ENCODE results near the gene TAOK3.
"Not testable (repeated sequence)": the region's sequence is repeated elsewhere in the genome, so short reads cannot be mapped to it uniquely, and the experiment has no call there.

Gene TAOK3

DNA sequence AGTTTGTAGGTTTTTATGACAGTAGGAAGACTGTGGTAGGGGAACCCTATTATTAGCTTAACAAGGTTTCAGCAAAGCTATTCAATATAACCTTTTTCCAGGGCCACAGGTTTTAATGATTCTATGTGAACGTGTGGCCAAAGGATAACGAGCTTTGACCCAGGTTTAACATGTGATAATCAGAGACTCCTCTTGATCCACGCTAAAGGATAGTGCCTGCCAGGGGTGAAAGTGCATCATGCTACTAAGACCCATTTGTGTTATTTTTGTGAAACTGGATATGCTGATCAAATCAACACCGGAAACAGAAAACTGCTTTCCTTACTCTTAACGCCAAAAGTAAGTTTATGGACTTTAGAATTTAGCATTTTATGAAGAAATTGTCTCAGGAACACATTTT lies 909 bp upstream of the TAOK3 start:
- DNase-seq (ENCODE audit: low read depth), result no peak

DNA sequence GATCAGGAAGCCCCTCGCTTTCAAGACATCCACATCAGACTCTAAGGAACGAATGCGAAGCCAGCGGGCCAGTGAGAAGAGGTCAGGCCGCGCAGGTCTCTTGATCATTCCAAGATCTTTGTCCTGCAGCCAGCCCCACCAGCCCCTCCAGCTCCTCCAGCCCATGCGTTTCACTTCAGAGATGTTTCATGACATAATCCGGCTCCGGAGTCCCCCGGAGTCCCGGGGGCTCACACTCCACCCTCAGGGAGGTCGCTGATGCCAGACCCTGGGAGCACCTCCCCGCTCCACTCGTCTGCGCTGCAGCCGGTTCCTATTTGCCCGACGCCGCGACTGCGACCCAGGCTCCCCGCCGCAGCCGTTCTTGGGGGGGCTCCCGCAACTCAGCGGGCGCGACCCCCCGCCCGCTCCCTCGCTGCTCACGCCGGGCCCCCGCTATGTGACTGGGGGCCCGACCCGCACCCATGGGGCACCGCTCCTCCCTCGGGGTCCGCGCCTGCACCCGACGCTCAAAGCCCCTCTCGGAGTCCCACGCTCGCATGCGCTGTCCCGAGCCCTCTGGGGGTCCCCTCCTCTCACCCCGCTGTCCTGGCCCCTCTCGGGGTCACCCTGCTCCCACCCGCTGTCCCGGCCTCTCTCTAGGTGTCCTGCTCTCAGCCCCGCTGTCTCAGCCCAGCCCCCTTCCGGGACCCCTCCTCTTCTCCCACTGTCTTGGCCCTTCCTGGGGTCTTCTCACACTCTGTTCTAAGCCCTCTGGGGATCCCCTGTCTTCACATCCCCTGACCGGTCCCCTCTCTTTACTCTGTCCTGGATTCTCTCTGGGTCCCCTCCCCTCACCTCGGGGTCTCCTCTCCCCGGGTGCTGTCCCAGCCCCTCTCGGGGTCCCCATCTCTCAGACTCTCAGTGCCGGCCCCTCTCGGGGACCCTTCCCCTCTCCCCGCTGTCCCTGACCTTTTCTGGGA lies 1.1 kb downstream of the TAOK3 start:
- DNase-seq (ENCODE audit: low read depth), result no peak

DNA sequence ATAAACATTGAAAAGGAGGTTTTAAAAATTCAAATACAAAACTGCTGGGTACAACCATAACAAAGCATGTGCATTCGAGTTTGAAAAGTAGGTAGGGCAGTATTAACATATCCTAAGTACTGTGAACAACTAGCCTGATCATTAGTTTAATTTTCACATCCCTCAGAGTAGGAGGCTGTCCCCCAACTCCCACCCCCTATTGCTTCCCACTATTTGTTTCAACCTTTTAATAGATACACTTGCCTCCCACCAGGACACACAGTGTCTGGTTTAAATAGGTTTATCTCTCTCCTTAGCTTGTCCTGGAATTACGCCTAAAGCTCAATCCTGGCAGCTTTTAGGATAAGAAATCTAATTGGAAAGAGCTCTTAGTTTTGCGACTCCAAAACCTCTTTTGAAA lies 2.1 kb downstream of the TAOK3 start:
- no peak for DNase-seq (ENCODE audit: low read depth)

DNA sequence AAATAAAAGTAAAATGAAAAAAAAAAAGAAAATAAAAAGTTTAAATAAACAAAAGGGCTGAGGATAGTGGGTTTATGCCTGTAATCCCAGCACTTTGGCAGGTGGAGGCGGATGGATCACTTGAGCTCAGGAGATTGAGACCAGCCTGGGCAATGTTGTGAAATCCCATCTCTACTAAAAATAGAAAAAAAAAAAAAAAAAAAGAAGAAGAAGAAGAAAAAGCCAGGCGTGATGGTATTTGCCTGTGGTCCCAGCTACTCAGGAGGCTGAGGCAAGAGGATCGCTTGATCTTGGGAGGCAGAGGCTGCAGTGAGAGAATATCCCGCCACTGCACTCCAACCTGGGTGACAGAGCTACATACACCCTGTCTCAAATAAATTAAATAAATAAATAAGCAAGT lies 3.9 kb downstream of the TAOK3 start:
- DNase-seq (ENCODE audit: low read depth), result no peak

- no peak for DNase-seq (ENCODE audit: low read depth)
Measured at GRCh38 chr12:118361889-118362288, 10.8 kb downstream of the TAOK3 start.

DNA sequence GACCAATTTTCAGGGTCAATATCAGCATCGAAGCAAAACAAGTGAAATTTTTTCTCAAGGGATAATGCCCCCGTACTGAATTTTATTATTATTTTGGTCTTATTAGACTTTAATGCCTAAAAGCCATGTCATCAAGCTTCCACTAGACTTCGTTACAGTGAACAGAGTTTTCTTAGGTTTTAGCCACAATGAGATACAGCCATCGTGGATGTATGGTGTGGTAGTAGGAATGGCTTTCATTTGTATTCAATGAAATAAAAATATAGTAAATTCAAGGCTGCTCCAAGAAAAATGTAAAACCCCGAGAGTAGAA lies 11.7 kb downstream of the TAOK3 start:
- DNase-seq (ENCODE audit: low read depth), result no peak

DNA sequence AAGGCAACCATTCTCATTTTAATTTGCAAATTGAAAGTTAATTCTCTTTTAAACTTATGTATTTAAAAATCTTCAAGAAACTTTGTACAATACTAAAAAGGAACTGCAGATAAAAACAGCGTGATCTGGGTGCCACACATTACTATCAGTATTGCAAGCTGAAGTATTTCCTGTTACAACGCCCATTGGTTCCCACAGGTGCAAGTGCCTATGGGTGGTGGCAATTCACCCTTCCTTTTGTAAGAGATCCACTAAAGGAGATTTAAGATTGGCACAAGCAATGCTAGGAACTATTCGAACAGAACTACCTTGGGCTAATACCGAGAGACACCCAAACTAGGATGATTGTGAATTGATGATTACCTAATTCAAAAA lies 13.2 kb downstream of the TAOK3 start:
- no peak for DNase-seq (ENCODE audit: low read depth)

GRCh38 chr12:118358612-118359540 lies 13.8 kb downstream of the TAOK3 start:
- no peak for DNase-seq (ENCODE audit: low read depth)

- no peak for DNase-seq (ENCODE audit: low read depth)
Measured at GRCh38 chr12:118358008-118358359, 14.7 kb downstream of the TAOK3 start.

DNA sequence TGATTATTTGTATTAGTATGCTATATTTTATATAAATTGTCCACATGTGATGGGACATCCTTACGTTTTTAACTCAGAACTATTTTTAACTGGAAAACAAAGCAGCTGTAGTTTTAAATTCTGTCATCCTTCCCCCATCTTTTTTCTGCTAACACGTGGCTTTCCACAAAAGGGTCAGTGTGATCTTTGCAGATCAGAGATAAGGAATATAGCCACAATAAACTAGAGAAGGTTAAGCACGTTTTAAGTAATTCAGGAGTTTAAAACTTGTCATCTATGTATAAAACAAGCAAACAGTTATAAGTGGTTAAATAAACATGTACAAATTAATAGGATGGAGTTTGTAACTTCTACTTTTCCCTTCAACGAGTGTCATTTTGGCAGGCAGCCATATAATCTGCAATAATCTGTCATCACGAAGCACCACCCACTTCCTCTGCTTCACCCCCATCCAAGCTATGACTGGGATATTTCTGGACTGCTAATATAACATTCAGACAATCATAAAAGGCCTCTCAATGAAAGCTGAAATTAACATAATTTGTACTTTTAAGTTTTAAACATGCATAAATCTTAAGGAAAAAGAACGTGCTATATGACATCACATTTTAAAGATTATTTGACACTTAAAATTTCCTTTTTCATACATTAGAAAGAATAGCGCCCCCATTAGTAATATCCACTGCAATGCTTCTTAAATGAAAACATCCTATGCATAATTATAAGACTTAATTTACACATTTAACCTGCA lies 15.3 kb downstream of the TAOK3 start:
- DNase-seq (ENCODE audit: low read depth), result no peak

DNA sequence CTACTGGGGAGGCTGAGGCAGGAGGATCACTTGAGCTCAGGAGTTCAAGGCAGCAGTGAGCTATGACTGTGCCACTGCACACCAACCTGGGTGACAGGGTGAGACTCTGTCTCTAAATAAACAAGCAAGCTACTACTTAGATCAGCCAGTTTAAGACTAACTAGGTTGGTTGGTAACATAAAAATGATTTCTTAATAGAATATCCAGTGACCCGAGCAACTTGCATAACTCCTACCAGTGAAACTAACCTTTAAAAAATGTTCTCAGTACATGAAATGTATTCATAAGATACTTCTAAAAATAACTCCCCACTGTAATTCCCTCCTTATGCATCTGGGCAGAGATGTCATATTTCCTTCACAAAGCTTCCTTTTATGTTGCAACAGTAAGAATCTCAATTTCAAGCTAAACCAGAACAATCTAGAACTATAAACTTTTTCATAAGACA lies 15.9 kb downstream of the TAOK3 start:
- no peak for DNase-seq (ENCODE audit: low read depth)

DNA sequence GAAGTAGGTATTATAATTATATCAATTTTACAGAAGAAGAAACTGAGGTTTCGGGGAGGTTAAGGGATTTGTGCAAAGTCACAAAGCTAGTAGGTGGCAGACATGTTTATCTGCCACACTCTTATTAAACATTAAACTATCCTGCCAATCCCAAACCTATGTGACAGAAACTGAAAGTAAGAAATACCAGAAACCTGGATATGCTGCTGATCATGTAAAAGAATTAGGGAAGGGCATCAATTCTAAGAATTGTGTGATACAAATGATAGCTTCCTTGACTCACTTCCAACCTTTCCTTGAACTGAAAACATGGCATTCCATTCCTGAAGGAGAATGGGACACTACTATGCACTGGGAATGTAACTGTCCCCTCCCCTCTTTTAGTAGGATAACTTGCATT lies 16.9 kb downstream of the TAOK3 start:
- DNase-seq (ENCODE audit: low read depth), result no peak

DNA sequence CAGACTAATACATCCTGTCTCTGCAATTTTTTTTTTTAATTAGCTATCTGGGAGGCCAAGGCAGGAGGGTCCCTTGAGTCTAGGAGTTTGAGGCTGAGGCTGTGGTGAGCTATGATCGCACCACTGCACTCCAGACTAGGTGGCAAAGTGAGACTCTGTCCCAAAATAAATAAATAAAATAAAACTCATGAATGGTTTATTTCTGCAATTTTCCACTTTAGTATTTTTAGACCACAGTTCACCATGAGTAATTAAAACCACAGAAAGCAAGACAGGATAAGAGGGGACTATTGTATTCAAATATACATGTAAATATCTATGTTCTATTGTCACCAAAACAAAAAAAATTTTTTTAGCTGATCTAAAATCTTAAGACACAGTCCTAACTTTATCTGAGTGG lies 17.8 kb downstream of the TAOK3 start:
- no peak for DNase-seq (ENCODE audit: low read depth)

DNA sequence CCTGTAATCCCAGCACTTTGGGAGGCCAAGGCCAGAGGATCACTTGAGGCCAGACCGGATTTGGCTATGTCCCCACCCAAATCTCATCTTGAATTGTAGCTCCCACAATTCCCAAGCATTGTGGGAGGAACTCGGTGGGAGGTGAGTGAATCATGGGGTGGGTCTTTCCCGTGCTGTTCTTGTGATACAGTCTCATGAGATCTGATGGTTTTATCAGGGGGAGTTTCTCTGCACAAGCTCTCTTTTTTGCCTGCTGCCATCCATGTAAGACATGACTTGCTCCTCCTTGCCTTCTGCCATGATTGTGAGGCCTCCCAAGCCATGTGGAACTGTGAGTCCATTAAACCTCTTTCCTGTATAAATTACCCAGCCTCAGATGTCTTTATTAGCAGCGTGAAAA lies 18.2 kb downstream of the TAOK3 start:
- not testable (repeated sequence) for DNase-seq (ENCODE audit: low read depth)

DNA sequence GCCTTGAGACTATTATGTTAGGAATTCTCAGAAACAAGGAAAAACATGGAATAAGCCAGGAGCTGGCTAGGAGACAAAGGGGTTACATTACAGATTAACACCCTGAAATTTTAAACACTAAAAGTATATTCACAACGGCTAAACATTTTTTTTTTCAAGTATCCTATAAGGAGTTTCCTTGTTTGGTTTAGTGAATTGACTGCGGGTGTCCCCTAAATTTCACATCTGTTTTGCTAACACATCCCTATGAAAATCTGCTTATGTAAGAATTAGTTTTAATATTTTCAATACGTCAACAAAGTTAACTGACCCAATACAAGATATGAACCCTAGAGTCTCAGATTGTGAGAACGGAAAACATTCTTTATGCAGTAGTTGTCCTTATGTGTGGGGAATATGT lies 19.0 kb downstream of the TAOK3 start:
- DNase-seq (ENCODE audit: low read depth), result no peak

DNA sequence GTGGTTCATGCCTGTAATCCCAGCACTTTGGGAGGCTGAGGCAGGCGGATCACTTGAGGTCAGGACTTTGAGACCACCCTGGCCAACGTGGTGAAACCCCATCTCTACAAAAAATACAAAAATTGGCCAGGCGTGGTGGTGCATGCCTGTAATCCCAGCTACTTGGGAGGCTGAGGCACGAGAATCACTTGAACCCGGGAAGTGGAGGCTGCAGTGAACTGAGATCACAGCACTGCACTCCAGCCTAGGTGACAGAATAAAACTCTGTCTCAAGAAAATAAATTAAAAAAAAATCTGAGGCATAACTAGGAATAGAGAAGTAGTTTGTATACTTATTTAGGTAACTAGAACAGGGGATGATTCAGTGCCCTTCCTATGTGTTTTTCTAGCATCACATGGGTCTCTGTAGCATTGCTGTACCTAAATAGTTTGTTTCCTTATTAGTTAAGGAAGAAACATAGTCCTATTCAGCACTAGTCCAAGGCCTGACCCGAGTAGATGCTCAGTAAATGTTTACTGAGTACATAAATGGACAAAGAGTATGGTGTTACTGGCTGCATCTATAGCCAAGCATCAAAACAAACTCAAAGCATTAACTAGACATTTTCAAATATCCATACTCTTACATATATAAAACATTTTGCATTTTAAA lies 21.7 kb downstream of the TAOK3 start:
- no peak for DNase-seq (ENCODE audit: low read depth)

- no peak for DNase-seq (ENCODE audit: low read depth)
Measured at GRCh38 chr12:118347916-118348315, 24.8 kb downstream of the TAOK3 start.

DNA sequence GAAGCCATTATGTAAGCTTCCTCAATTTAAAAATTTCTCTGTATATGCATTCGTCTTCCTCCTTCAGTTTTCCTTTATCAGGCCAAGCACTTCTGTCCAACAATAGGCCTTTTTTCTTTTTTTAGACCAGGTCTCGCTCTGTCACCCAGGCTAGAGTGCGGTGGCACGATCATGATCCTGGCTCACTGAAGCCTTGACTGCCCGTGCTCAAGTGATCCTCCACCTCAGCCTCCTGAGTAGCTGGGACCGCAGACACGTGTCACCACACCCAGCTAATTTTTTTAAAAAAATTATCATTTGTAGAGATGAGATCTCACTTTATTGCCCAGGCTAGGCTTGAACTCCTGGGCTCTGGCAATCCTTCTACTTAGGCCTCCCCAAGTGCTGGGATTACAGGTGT lies 25.8 kb downstream of the TAOK3 start:
- DNase-seq (ENCODE audit: low read depth), result no peak

- no peak for DNase-seq (ENCODE audit: low read depth)
Measured at GRCh38 chr12:118345355-118345754, 27.4 kb downstream of the TAOK3 start.

GRCh38 chr12:118344829-118345228 lies 27.9 kb downstream of the TAOK3 start:
- no peak for DNase-seq (ENCODE audit: low read depth)

GRCh38 chr12:118342090-118342489 lies 30.6 kb downstream of the TAOK3 start:
- DNase-seq (ENCODE audit: low read depth), result no peak
